ENCODE data around the gene SMIM29. TPM values are rescaled to one million over a fixed set of nuclear protein-coding genes. Genes with fewer than 3 reads are reported as not detected.
A peak's percentile ranks its signal among the peaks of the same experiment; 100 is the strongest.

The SMIM29 gene
- total RNA-seq, 1 experiment from 2014 or later: 5.4 TPM

GRCh38 chr6:34249469-34250261 is 859 bp upstream of the SMIM29 start:
- no peak overlapping the region for H2BK5ac ChIP-seq (ENCODE audit: insufficient read length, low read length)
- H3K56ac ChIP-seq (ENCODE audit: insufficient read length, low read depth, low read length): no peak overlapping the region
- no peak overlapping the region for H2BK120ac ChIP-seq (ENCODE audit: low read depth, low read length, poor library complexity, severe bottlenecking)
- H2BK15ac ChIP-seq (ENCODE audit: low read depth, low read length): no peak overlapping the region
- H3K27me3 Mint-ChIP-seq (ENCODE audit: low read depth): peaks cover 9% of the 10 kb centered on the region; the same call in 1 of the 2 replicates
- peak overlapping the region in 1 of 3 experiments; percentile 93; a peak in 2 of 7 replicates for H3K27ac Mint-ChIP-seq
- peaks cover 25 to 27% of the 10 kb centered on the region in 2 experiments for H3K4me1 Mint-ChIP-seq
- H4K91ac ChIP-seq (ENCODE audit: insufficient read length, low read depth, low read length): no peak overlapping the region
- H3K4me2 ChIP-seq (ENCODE audit: insufficient read depth, insufficient read length, low read length): peak overlapping the region; percentile 31
- no peaks in the 10 kb centered on the region for H3K27me3 ChIP-seq (ENCODE audit: insufficient read depth, low read length)
- no peak overlapping the region for H3T11ph ChIP-seq (ENCODE audit: low read length)
- H3K14ac ChIP-seq (ENCODE audit: insufficient read depth, low read length): no peak overlapping the region
- peaks cover 4% of the 10 kb centered on the region for H3K23me2 ChIP-seq (ENCODE audit: insufficient read length, low read depth, low read length, poor library complexity, severe bottlenecking)
- H4K20me1 ChIP-seq (ENCODE audit: control insufficient read depth, insufficient read depth, insufficient read length): no peaks in the 10 kb centered on the region
- no peak overlapping the region for H3K27ac ChIP-seq (ENCODE audit: insufficient read length, low read depth, low read length)
- H3K9ac ChIP-seq (ENCODE audit: extremely low read depth, insufficient read length, low read length): peak overlapping the region; percentile 39
- no peaks in the 10 kb centered on the region for H3K9me3 ChIP-seq (ENCODE audit: control insufficient read depth, low read depth, low read length)
- H2AK5ac ChIP-seq (ENCODE audit: insufficient read length, low read length): no peak overlapping the region
- no peak for TF ChIP-seq CTCF (conservative IDR thresholded peaks at IDR 0.05)
- peak overlapping the region; percentile 12 for H3K18ac ChIP-seq (ENCODE audit: insufficient read length, low read depth, low read length)
- no peak overlapping the region for H2BK12ac ChIP-seq (ENCODE audit: insufficient read length, low read depth, low read length)
- no peaks in the 10 kb centered on the region for H3K4me1 ChIP-seq (ENCODE audit: insufficient read depth, low read length)
- no CpG with 5 or more reads among the region's 18 CpGs for WGBS (ENCODE audit: extremely low coverage, insufficient read length, low lambda C conversion rate)
- no peak overlapping the region for H3K4ac ChIP-seq (ENCODE audit: low read depth, low read length)
- no peak overlapping the region for H3K23ac ChIP-seq (ENCODE audit: insufficient read length, low read depth, low read length)
- no peak overlapping the region for H4K5ac ChIP-seq (ENCODE audit: insufficient read length, low read depth, low read length)
- H3K79me1 ChIP-seq (ENCODE audit: insufficient read depth, low read depth, low read length, poor library complexity, severe bottlenecking): no peaks in the 10 kb centered on the region
- peaks cover 2 to 16% (median 12%) of the 10 kb centered on the region in 3 experiments; a peak in 6 of 7 replicates for H3K36me3 Mint-ChIP-seq (ENCODE audit: insufficient read depth in 1 of 3, low read depth in 3 of 3)
- no peaks in the 10 kb centered on the region for H3K79me2 ChIP-seq (ENCODE audit: insufficient read depth, low read length)
- no peaks in the 10 kb centered on the region for H3K9me3 Mint-ChIP-seq
- H2AFZ ChIP-seq (ENCODE audit: low read length): no peak overlapping the region
- H2BK20ac ChIP-seq (ENCODE audit: low read depth, low read length, poor library complexity, severe bottlenecking): no peak overlapping the region
- peak overlapping the region; percentile 83 to 87 for H3K4me3 Mint-ChIP-seq
- no peak overlapping the region for H4K8ac ChIP-seq (replicated peaks; ENCODE audit: insufficient read length, low read depth, low read length)
- no peak for DNase-seq
